ENCODE data around the gene HOXD9. TPM values are rescaled to one million over a fixed set of nuclear protein-coding genes. Genes with fewer than 3 reads are reported as not detected.

The HOXD9 gene
- total and polyA plus RNA-seq, 2 donors (not counting 3 experiments of a cell fraction or from before 2014, with no cell fraction given), result 1.9 to 3.5 TPM

- Histone ChIP-seq H3K36me3 (ENCODE audit: control insufficient read depth in 2 of 2, extremely low read depth in 1 of 2, insufficient read depth in 2 of 2, low read length in 2 of 2) (no peaks in the 10 kb centered on the region), H3K27me3 (ENCODE audit: control insufficient read depth in 2 of 2, insufficient read depth in 2 of 2, low read length in 2 of 2) (peaks cover 87 to 98% of the 10 kb centered on the region in 2 experiments), H3K4me1 (ENCODE audit: control insufficient read depth, extremely low read depth, insufficient read depth, low read length) (no peaks in the 10 kb centered on the region), H3K79me2 (ENCODE audit: control insufficient read depth, insufficient read depth, low read length) (no peaks in the 10 kb centered on the region), H3K9me3 (replicated peaks; ENCODE audit: control insufficient read depth, insufficient read depth, low read length) (no peaks in the 10 kb centered on the region), H3K4me3 (replicated peaks in 1 of 3; ENCODE audit: insufficient read depth in 1 of 3, low read depth in 1 of 3, low read length in 3 of 3) (no peak overlapping the region), H3K9ac (replicated peaks; ENCODE audit: extremely low read depth, insufficient read depth, low read length) (no peak overlapping the region), H3K27ac (ENCODE audit: insufficient read depth, low read depth, low read length) (no peak overlapping the region), H2AFZ (ENCODE audit: low read depth, low read length) (no peak overlapping the region), H4K20me1 (replicated peaks; ENCODE audit: control insufficient read depth, extremely low read depth, insufficient read depth, low read length) (peaks cover 3% of the 10 kb centered on the region), H3K4me2 (ENCODE audit: insufficient read depth, low read length) (no peak overlapping the region), H3K9me1 (replicated peaks; ENCODE audit: control insufficient read depth, extremely low read depth, insufficient read depth, low read length) (no peaks in the 10 kb centered on the region)
- no peak for FAIRE-seq
- intact Hi-C loops (cut with micrococcal nuclease), result no loop called here
- ChIA-PET POLR2A (no interaction called here), CTCF (interaction anchor here (1.3 kb wide), 1 partner anchor 840 kb away, joined by 3 read pairs; no protein-coding TSS in a partner anchor)
- DNase-seq (ENCODE audit: low read depth, low spot score), result no peak
- dilution Hi-C loops (cut with MboI; ENCODE audit: extremely low pct_ligation_motif_present, low sequenced_read_pairs), result no loop called here
- TF ChIP-seq EZH2 (IDR thresholded peaks at IDR 0.05; ENCODE audit: borderline replicate concordance, low read depth, low read length, severe bottlenecking) (no peak), MAX (IDR thresholded peaks at IDR 0.05; ENCODE audit: insufficient read depth, insufficient read length) (no peak), POLR2A (IDR thresholded peaks at IDR 0.05; ENCODE audit: low read depth, low read length) (no peak), FOS (IDR thresholded peaks at IDR 0.05; ENCODE audit: borderline replicate concordance, insufficient read depth, low read length) (no peak), JUN (IDR thresholded peaks at IDR 0.05; ENCODE audit: borderline replicate concordance, insufficient read depth, insufficient read length, low read depth) (no peak), POLR2AphosphoS5 (IDR thresholded peaks at IDR 0.05; ENCODE audit: insufficient read depth, low read depth, low read length) (no peak), GATA2 (IDR thresholded peaks at IDR 0.05; ENCODE audit: insufficient read depth, insufficient read length, low read depth, low read length) (no peak), CTCF (IDR thresholded peaks at IDR 0.05; ENCODE audit: extremely low read depth in 1 of 2, insufficient read depth in 1 of 2, low read depth in 1 of 2, low read length in 2 of 2) (no peak), MYC (IDR thresholded peaks at IDR 0.05; ENCODE audit: low read depth, low read length) (no peak)
- BruUV-seq (replicated peaks), result no TSS peak
Measured at GRCh38 chr2:176090862-176091261, 31.7 kb upstream of the HOXD9 start.

Data from endothelial cell of umbilical vein (primary cell).